Body of pancreas (tissue), 4 donors: ENCODE results near the gene ZNF615. TPM values are rescaled to one million over a fixed set of nuclear protein-coding genes. Genes with fewer than 3 reads are reported as not detected.
"Not testable (repeated sequence)": the region's sequence is repeated elsewhere in the genome, so short reads cannot be mapped to it uniquely, and the experiment has no call there.

Source experiments
- ATAC-seq: fragments of 150-250 bp; one replicate; pipeline ENCODE4 v1.9.1; 2016
- DNase-seq, 4 donors: peaks; one replicate each; pipeline ENCODE4 v3.0.0-alpha.2; 2019
- H3K27ac ChIP-seq, 4 donors: fragments of 200-600 bp; sonication (generic); 1 replicate in 3 of 4; 2 replicates in 1 of 4; pipeline versions ENCODE4 v1.5.1 to v1.6.1; 2016 to 2019; ENCODE audit warnings: mild to moderate bottlenecking in 1 of 4, mixed read lengths in 1 of 4, moderate library complexity in 1 of 4
- H3K27me3 ChIP-seq, 2 donors: fragments of 200-600 bp; sonication (generic); one replicate each; pipeline ENCODE4 v1.6.0; 2016; ENCODE audit warnings: mild to moderate bottlenecking in 1 of 2
- H3K36me3 ChIP-seq, 2 donors: fragments of 200-600 bp; sonication (generic); replicated peaks in 1 of 2; 2 replicates each; pipeline ENCODE4 v1.5.1; 2016; ENCODE audit warnings: low read depth in 2 of 2; ENCODE audit not compliant: insufficient read depth in 1 of 2
- H3K4me1 ChIP-seq: fragments of 200-600 bp; sonication (generic); one replicate; pipeline ENCODE4 v1.6.0; 2016
- H3K4me3 ChIP-seq, 2 donors: fragments of 200-600 bp; sonication (generic); 1 replicate in 1 of 2; 2 replicates in 1 of 2; pipeline ENCODE4 v1.5.1; 2016 to 2019
- H3K9me3 ChIP-seq, 3 donors: fragments of 200-600 bp; sonication (generic); 1 replicate in 2 of 3; 2 replicates in 1 of 3; pipeline ENCODE4 v1.5.1; 2016
- CTCF ChIP-seq, 7 experiments: fragments of 450-650 bp in 4 of 7; fragments of 200-600 bp in 3 of 7; sonication (generic) in 3 of 7; IDR thresholded peaks; one replicate each; pipeline ENCODE4 v1.5.1; 2016 to 2019; ENCODE audit warnings: antibody characterized with exemption in 7 of 7
- POLR2A ChIP-seq, 3 donors: fragments of 450-650 bp; IDR thresholded peaks; one replicate each; pipeline ENCODE4 v1.6.1; 2016; ENCODE audit warnings: antibody characterized with exemption in 3 of 3, mild to moderate bottlenecking in 2 of 3
- WGBS, 2 donors: methylation state at CpG; one replicate each; pipeline ENCODE4 v1.1.5; 2017; 5-methylcytosine and 5-hydroxymethylcytosine counted together
- intact Hi-C: fragments of 100-400 bp; cut with DNase I; formaldehyde crosslinking; loops from one replicate; pipeline ENCODE4 v1.15.1; 2023
- total RNA-seq, 2 donors: library from RNA; depleted of rRNA; stranded (reverse); fragments of >200 nt; gene quantifications; one replicate each; pipeline ENCODE4 v1.1.0, GENCODE V29; 2016

The ZNF615 gene
- total RNA-seq, 2 donors from 2014 or later: 5.6 to 7.8 TPM

DNA sequence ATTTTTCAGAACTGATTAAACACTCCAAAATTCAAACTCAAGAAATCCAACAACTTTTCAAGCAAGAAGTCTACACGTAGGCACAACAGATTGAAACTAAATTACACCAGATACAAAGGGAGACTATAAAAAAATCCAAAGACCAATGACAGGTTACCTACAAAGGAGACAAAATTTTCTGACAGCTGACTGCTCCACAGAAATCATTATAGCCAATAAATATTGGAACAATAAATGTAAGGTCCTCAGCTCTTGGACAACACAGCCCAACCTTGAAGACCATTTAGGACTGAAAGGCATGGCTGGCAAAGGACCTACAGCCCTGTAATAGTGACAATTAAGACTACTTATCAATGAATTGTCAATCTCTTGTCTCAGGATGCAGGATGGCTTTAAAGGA is 37.3 kb downstream of the ZNF615 start:
- ATAC-seq: no peak
- WGBS, 2 donors: 100% methylated on average over 1 of the region's 1 CpG
- peaks cover 0 to 81% (median 8%) of the 10 kb centered on the region in 3 donors for H3K9me3 ChIP-seq

DNA sequence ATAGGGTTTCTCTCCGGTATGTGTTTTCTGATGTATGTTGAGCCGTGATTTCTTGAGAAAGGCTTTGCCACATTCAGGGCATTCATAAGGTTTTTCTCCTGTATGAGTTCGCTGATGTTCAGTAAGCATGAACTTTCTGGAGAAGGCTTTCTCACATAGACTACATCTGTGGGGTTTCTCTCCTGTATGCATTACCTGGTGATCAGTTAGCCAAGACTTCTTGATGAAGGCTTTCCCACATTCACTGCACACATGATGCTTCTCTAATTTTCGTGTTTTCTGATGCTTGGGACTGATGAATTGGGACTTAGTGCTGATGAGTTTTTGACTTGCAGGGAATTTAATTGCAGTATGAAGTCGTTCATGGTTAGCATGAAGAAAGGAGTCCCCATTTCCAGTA is 42.4 kb downstream of the ZNF615 start:
- TF ChIP-seq CTCF (IDR thresholded peaks at IDR 0.05) (no peak), POLR2A (IDR thresholded peaks at IDR 0.05) (no peak)
- Histone ChIP-seq H3K27me3 (no peaks in the 10 kb centered on the region), H3K9me3 (peaks cover 0 to 69% (median 2%) of the 10 kb centered on the region in 3 donors), H3K4me1 (no peaks in the 10 kb centered on the region), H3K4me3 (no peak overlapping the region), H3K27ac (no peak overlapping the region), H3K36me3 (peaks cover 40 to 46% of the 10 kb centered on the region in 2 donors)
- intact Hi-C loops: no loop called here
- 92 to 99% methylated on average over 5 of the region's 5 CpGs for WGBS, 2 donors
- ATAC-seq (no peak), DNase-seq (no peak)

More for the DNA sequence above, 37.3 kb downstream of the ZNF615 start:
- Histone ChIP-seq H3K36me3 (peaks cover 49 to 72% of the 10 kb centered on the region in 2 donors), H3K27ac (no peak overlapping the region), H3K27me3 (no peaks in the 10 kb centered on the region), H3K4me3 (no peak overlapping the region), H3K4me1 (no peaks in the 10 kb centered on the region)
- TF ChIP-seq POLR2A (IDR thresholded peaks at IDR 0.05) (no peak), CTCF (IDR thresholded peaks at IDR 0.05) (no peak)
- DNase-seq: no peak
- intact Hi-C loops: no loop called here

GRCh38 chr19:51960621-51961233 is 47.3 kb downstream of the ZNF615 start:
- peaks cover 10 to 12% of the 10 kb centered on the region in 2 donors for H3K36me3 ChIP-seq
- H3K4me1 ChIP-seq, ATAC-seq, intact Hi-C loops, H3K27me3 ChIP-seq, H3K4me3 ChIP-seq, H3K27ac ChIP-seq, DNase-seq: not testable (repeated sequence)
- peaks cover 0 to 39% (median 5%) of the 10 kb centered on the region in 3 donors for H3K9me3 ChIP-seq
- WGBS, 2 donors: 21 to 30% methylated on average over 6 to 7 of the region's 7 CpGs

GRCh38 chr19:51959791-51960190 is 48.2 kb downstream of the ZNF615 start:
- DNase-seq: no peak
- WGBS, 2 donors: 79 to 80% methylated on average over 4 of the region's 4 CpGs
- ATAC-seq: no peak
- H3K4me1 ChIP-seq: no peaks in the 10 kb centered on the region
- no peak overlapping the region for H3K4me3 ChIP-seq
- intact Hi-C loops: no loop called here
- peaks cover 0 to 29% (median 5%) of the 10 kb centered on the region in 3 donors for H3K9me3 ChIP-seq
- H3K27me3 ChIP-seq: no peaks in the 10 kb centered on the region
- H3K36me3 ChIP-seq: peaks cover 1 to 3% of the 10 kb centered on the region in 2 donors
- no peak overlapping the region for H3K27ac ChIP-seq
- no peak for TF ChIP-seq POLR2A (IDR thresholded peaks at IDR 0.05)
- no peak for TF ChIP-seq CTCF (IDR thresholded peaks at IDR 0.05)

- DNase-seq, intact Hi-C loops, H3K36me3 ChIP-seq, H3K27me3 ChIP-seq, H3K4me1 ChIP-seq, H3K4me3 ChIP-seq, H3K27ac ChIP-seq, H3K9me3 ChIP-seq, ATAC-seq: not testable (repeated sequence)
- WGBS, 2 donors: 27 to 29% methylated on average over 4 of the region's 4 CpGs
Observed at GRCh38 chr19:51957846-51958245, 50.2 kb downstream of the ZNF615 start.

DNA sequence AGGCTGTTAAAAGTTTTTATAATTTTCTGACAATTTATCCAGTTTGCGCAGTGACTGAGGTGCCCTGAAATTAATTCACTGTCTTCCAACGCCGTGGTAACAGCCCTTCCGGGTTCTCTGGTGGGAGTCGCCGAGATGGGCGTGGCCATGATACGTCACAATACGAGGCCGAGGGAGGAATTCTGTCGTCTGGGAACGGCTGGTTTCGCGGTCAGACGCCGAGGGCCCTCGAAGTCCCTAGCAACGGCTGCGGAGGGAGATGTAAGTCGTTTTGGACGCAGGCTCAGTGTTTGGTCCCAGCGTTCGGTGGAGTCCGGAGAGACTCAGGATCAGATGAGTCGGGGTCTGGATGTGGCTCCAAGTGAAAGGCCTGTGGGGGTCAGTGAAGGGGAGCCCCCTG is 59.0 kb downstream of the ZNF615 start:
- WGBS, 2 donors: 6 to 18% methylated on average over 12 to 25 of the region's 25 CpGs
- no peak for TF ChIP-seq CTCF (IDR thresholded peaks at IDR 0.05)
- Histone ChIP-seq H3K27me3 (no peaks in the 10 kb centered on the region), H3K4me1 (no peaks in the 10 kb centered on the region), H3K36me3 (peaks cover 11 to 12% of the 10 kb centered on the region in 2 donors), H3K9me3 (peaks cover 0 to 58% (median 3%) of the 10 kb centered on the region in 3 donors), H3K27ac (no peak overlapping the region), H3K4me3 (no peak overlapping the region)
- ATAC-seq: no peak
- intact Hi-C loops: no loop called here
- DNase-seq: peak in 2 of 4 donors; percentile 5 to 20
